Tibial nerve (tissue), 4 donors: ENCODE measurements around the gene ETV6. TPM values are rescaled to one million over a fixed set of nuclear protein-coding genes. Genes with fewer than 3 reads are reported as not detected.

ENCODE experiments used
- DNase-seq, 2 donors: peaks; one replicate each; pipeline ENCODE4 v3.0.0-alpha.2; 2019; ENCODE audit warnings: low spot score in 2 of 2
- H3K27ac ChIP-seq, 4 donors: fragments of 200-600 bp; sonication (generic) in 3 of 4; one replicate each; pipeline ENCODE4 v1.5.1; 2017 to 2019; ENCODE audit warnings: mild to moderate bottlenecking in 1 of 4
- H3K27me3 ChIP-seq, 2 donors: fragments of 200-600 bp; sonication (generic) in 1 of 2; one replicate each; pipeline versions ENCODE4 v1.5.1 to v1.6.0; 2017 to 2019
- H3K36me3 ChIP-seq, 3 donors: fragments of 200-600 bp; sonication (generic); one replicate each; pipeline ENCODE4 v1.5.1; 2018 to 2019
- H3K4me1 ChIP-seq, 4 donors: fragments of 200-600 bp; sonication (generic) in 3 of 4; one replicate each; pipeline ENCODE4 v1.5.1; 2017 to 2019
- H3K4me3 ChIP-seq, 4 donors: fragments of 200-600 bp; sonication (generic) in 3 of 4; one replicate each; pipeline ENCODE4 v1.5.1; 2017 to 2019; ENCODE audit warnings: mild to moderate bottlenecking in 1 of 4, moderate library complexity in 1 of 4
- H3K9me3 ChIP-seq, 4 donors: fragments of 200-600 bp; sonication (generic) in 3 of 4; one replicate each; pipeline ENCODE4 v1.5.1; 2017 to 2019
- EP300 ChIP-seq, 2 donors: sonication (generic); formaldehyde crosslinking; IDR thresholded peaks; one replicate each; pipeline ENCODE4 v1.6.1; 2017; ENCODE audit warnings: antibody characterized with exemption in 2 of 2, mild to moderate bottlenecking in 1 of 2
- POLR2A ChIP-seq, 2 donors: fragments of 450-650 bp; IDR thresholded peaks; one replicate each; pipeline ENCODE4 v1.6.1; 2017; ENCODE audit warnings: antibody characterized with exemption in 2 of 2, mild to moderate bottlenecking in 2 of 2, moderate library complexity in 2 of 2
- WGBS, 2 donors: methylation state at CpG; one replicate each; pipeline ENCODE4 v1.1.5; 2018; 5-methylcytosine and 5-hydroxymethylcytosine counted together
- total RNA-seq, 4 donors: library from RNA; depleted of rRNA; stranded (reverse); fragments of >200 nt; gene quantifications; one replicate each; pipeline ENCODE4 v1.1.0, GENCODE V29; 2016
- TF ChIP-seq, protein P1 (sequence below), 5 experiments: fragments of 200-600 bp in 3 of 5; fragments of 450-650 bp in 2 of 5; sonication (generic) in 3 of 5; IDR thresholded peaks; one replicate each; pipeline ENCODE4 v1.5.1; 2016 to 2019; ENCODE audit warnings: antibody characterized with exemption in 5 of 5, mild to moderate bottlenecking in 3 of 5, moderate library complexity in 2 of 5

ETV6 gene
- total RNA-seq, 4 donors from 2014 or later = 6.7 to 14.1 (median 8.3) TPM

DNA sequence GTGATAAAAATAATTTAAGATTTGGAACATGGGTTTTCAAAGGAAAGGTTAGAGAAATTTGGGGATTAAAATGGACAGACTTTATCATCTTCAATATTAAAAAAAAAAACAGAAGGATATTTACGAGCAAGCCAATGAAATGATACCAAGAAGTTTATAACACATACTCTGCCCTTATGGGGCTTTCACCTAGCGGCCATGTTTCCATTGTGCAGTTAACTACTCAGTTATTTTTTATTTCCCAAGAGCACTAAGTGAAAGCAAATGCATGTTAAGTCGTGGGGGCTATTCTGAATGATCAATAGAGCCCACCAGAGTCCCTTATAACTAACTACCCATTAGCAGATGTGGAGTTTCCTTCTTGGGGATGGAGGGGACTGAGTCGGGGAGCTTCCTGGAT, 53.9 kb downstream of the ETV6 start:
- no peak for DNase-seq
- H3K9me3 ChIP-seq = no peaks in the 10 kb centered on the region
- H3K36me3 ChIP-seq = no peaks in the 10 kb centered on the region
- no peak overlapping the region for H3K4me3 ChIP-seq
- TF ChIP-seq, protein P1, sequence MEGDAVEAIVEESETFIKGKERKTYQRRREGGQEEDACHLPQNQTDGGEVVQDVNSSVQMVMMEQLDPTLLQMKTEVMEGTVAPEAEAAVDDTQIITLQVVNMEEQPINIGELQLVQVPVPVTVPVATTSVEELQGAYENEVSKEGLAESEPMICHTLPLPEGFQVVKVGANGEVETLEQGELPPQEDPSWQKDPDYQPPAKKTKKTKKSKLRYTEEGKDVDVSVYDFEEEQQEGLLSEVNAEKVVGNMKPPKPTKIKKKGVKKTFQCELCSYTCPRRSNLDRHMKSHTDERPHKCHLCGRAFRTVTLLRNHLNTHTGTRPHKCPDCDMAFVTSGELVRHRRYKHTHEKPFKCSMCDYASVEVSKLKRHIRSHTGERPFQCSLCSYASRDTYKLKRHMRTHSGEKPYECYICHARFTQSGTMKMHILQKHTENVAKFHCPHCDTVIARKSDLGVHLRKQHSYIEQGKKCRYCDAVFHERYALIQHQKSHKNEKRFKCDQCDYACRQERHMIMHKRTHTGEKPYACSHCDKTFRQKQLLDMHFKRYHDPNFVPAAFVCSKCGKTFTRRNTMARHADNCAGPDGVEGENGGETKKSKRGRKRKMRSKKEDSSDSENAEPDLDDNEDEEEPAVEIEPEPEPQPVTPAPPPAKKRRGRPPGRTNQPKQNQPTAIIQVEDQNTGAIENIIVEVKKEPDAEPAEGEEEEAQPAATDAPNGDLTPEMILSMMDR (IDR thresholded peaks at IDR 0.05) = no peak
- TF ChIP-seq POLR2A (IDR thresholded peaks at IDR 0.05) = no peak
- TF ChIP-seq EP300 (IDR thresholded peaks at IDR 0.05) = no peak
- H3K27me3 ChIP-seq = no peaks in the 10 kb centered on the region
- 86 to 92% methylated on average over 4 of the region's 4 CpGs for WGBS, 2 donors
- H3K4me1 ChIP-seq = peaks cover 0 to 40% (median 11%) of the 10 kb centered on the region in 4 donors
- H3K27ac ChIP-seq = no peak overlapping the region

DNA sequence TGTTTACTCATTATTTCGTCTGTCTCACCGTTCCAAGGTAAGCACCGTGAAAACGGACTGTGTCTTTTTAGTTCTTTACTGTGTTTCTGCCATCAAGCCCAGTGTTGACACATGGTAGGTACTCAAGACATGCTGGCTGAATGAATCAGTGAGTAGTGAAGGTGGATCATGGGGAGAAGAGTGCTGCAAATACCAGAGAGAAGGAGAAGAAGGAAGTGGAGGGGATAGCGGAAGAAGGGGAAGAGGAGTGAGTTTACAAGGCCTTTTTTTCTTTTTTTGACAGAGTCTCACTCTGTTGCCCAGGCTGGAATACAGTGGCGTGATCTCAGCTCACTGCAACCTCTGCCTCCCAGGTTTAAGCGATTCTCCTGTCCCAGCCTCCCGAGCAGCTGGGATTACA, 54.6 kb downstream of the ETV6 start:
- H3K4me1 ChIP-seq = peaks cover 0 to 43% (median 11%) of the 10 kb centered on the region in 4 donors

DNA sequence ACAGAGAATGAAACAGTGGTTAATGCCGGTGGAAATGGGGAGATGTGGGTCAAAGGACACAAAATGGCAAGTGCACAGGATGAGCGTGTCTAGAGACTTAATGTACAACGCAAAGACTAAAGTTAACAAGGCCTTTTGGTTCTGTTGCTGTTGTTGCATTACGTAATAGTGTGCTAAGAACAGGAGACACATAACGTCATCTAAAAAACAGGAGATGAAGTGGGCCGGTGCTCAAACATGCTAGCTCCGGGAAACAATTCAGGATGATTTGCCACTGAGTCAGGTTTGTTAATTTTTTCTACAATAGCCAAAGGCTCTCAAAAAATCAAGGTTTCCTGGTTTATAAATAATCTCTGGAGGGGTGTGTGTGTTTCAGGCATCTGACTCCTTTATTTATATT, 55.5 kb downstream of the ETV6 start:
- DNase-seq = no peak
- WGBS, 2 donors = 61 to 63% methylated on average over 7 of the region's 7 CpGs
- no peaks in the 10 kb centered on the region for H3K36me3 ChIP-seq
- H3K4me1 ChIP-seq = peaks cover 0 to 43% (median 11%) of the 10 kb centered on the region in 4 donors
- H3K4me3 ChIP-seq = no peak overlapping the region
- H3K27me3 ChIP-seq = no peaks in the 10 kb centered on the region
- TF ChIP-seq POLR2A (IDR thresholded peaks at IDR 0.05) (no peak), EP300 (IDR thresholded peaks at IDR 0.05) (peak in 1 of 2 donors; percentile 45)
- TF ChIP-seq, protein P1 (IDR thresholded peaks at IDR 0.05) = no peak
- peak overlapping the region in 2 of 4 donors; percentile 46 to 62 for H3K27ac ChIP-seq
- no peaks in the 10 kb centered on the region for H3K9me3 ChIP-seq

More for the DNA sequence above, 54.6 kb downstream of the ETV6 start:
- Histone ChIP-seq H3K27me3 (no peaks in the 10 kb centered on the region), H3K4me3 (no peak overlapping the region), H3K9me3 (no peaks in the 10 kb centered on the region), H3K36me3 (no peaks in the 10 kb centered on the region), H3K27ac (no peak overlapping the region)
- 94 to 95% methylated on average over 8 of the region's 8 CpGs for WGBS, 2 donors
- no peak for DNase-seq
- TF ChIP-seq, protein P1 (IDR thresholded peaks at IDR 0.05) = no peak
- TF ChIP-seq POLR2A (IDR thresholded peaks at IDR 0.05) (no peak), EP300 (IDR thresholded peaks at IDR 0.05) (no peak)

DNA sequence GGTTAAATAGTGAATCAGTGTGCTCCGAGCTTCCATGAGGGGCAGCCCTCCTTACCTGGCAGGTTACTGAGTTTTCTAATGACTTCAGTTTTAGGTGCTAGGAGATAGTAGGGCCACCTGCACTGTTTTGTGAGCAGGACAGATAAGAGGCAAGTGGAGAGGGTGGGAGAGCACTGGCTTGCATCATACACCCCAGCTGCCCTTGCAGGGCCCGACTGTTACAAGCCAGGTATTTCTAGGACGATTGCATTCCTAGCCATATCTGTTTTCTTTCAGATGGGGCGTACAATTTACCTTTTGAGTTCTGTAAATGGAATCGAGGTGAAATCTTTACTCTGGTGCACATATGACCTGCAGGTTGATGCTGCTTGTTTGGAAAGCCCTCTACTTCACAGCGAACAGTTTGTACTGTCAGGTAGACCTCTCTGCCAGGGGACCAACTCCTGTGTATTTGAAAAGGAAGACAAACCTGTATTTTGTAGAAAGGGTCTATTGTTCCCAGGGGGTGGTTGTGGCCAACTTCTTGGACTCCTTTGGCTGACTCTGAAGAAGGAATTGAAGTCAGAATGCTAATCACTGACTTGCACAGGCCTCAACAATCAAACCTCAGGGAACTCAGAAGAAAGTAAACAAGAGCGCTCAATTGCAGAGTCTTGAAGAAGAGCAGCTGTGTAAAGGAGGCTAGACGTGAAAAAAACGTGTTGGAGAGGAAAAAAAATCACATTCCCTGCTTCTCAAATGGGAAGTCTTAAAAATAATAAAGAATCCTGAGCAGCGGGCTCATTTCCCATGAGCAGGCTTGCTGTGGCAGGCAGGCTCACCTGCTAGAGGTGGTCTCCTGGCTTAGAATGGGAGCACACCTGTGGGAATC, 57.3 kb downstream of the ETV6 start:
- H3K9me3 ChIP-seq = no peaks in the 10 kb centered on the region
- no peak for TF ChIP-seq EP300 (IDR thresholded peaks at IDR 0.05)
- TF ChIP-seq, protein P1 (IDR thresholded peaks at IDR 0.05) = no peak
- TF ChIP-seq POLR2A (IDR thresholded peaks at IDR 0.05) = no peak
- no peak overlapping the region for H3K4me3 ChIP-seq
- no peak for DNase-seq
- H3K4me1 ChIP-seq = peaks cover 0 to 48% (median 17%) of the 10 kb centered on the region in 4 donors
- no peaks in the 10 kb centered on the region for H3K36me3 ChIP-seq
- H3K27me3 ChIP-seq = no peaks in the 10 kb centered on the region
- peak overlapping the region in 2 of 4 donors; percentile 18 to 65 for H3K27ac ChIP-seq
- WGBS, 2 donors = 62% methylated on average over 10 of the region's 10 CpGs

DNA sequence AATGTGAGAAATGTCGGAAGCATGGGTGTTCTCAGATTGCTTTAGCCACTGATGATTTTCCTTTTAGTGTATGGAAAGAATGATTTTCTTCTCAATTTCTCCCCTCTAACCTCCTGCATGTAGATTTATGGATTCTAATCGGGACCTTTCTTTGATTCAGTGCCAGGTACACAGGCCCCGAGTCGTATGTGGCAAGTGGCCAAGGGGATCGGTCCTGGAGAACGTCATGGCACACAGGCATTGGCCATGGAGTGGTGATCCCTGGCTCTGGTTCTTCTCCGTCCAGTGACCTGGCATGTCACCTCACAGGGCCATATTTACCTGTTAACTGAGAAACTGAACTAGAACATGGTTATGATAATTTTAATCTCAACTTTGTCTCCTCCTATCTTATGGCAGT, 58.1 kb downstream of the ETV6 start:
- 45 to 46% methylated on average over 7 of the region's 7 CpGs for whole genome bisulfite sequencing, 2 donors
- Histone ChIP-seq H3K27ac (peak overlapping the region in 2 of 4 donors; percentile 18 to 65), H3K27me3 (no peaks in the 10 kb centered on the region), H3K4me1 (peaks cover 0 to 55% (median 20%) of the 10 kb centered on the region in 4 donors), H3K4me3 (no peak overlapping the region), H3K36me3 (no peaks in the 10 kb centered on the region), H3K9me3 (no peaks in the 10 kb centered on the region)
- no peak for DNase-seq
- TF ChIP-seq EP300 (IDR thresholded peaks at IDR 0.05) (no peak), POLR2A (IDR thresholded peaks at IDR 0.05) (no peak)
- TF ChIP-seq, protein P1 (IDR thresholded peaks at IDR 0.05) = no peak
